ENCODE measurements around the gene PLCB4.

PLCB4 gene

GRCh38 chr20:9061434-9061833, 7.5 kb upstream of the PLCB4 start:
- DNase-seq (ENCODE audit: low read depth), result no peak

GRCh38 chr20:9062066-9062465, 6.8 kb upstream of the PLCB4 start:
- DNase-seq (ENCODE audit: low read depth), result no peak

GRCh38 chr20:9066191-9066590, 2.7 kb upstream of the PLCB4 start:
- DNase-seq (ENCODE audit: low read depth), result no peak

GRCh38 chr20:9068233-9068801, 570 bp upstream of the PLCB4 start:
- DNase-seq (ENCODE audit: low read depth), result no peak

- no peak for DNase-seq (ENCODE audit: low read depth)
Observed at GRCh38 chr20:9070304-9070703, 1.4 kb downstream of the PLCB4 start.

- no peak for DNase-seq (ENCODE audit: low read depth)
Observed at GRCh38 chr20:9071976-9072726, 3.3 kb downstream of the PLCB4 start.

GRCh38 chr20:9072861-9073500, 4.1 kb downstream of the PLCB4 start:
- DNase-seq (ENCODE audit: low read depth), result no peak

- DNase-seq (ENCODE audit: low read depth), result no peak
Observed at GRCh38 chr20:9075264-9076095, 6.6 kb downstream of the PLCB4 start.

GRCh38 chr20:9076440-9076839, 7.6 kb downstream of the PLCB4 start:
- DNase-seq (ENCODE audit: low read depth), result no peak

GRCh38 chr20:9078826-9079731, 10.2 kb downstream of the PLCB4 start:
- no peak for DNase-seq (ENCODE audit: low read depth)

- peak; percentile 52 for DNase-seq (ENCODE audit: low read depth)
Observed at GRCh38 chr20:9081423-9081966, 12.6 kb downstream of the PLCB4 start.

GRCh38 chr20:9082741-9083140, 13.9 kb downstream of the PLCB4 start:
- no peak for DNase-seq (ENCODE audit: low read depth)

GRCh38 chr20:9087531-9088217, 18.8 kb downstream of the PLCB4 start:
- no peak for DNase-seq (ENCODE audit: low read depth)

GRCh38 chr20:9088556-9088955, 19.7 kb downstream of the PLCB4 start:
- DNase-seq (ENCODE audit: low read depth), result no peak

- no peak for DNase-seq (ENCODE audit: low read depth)
Observed at GRCh38 chr20:9092113-9092512, 23.2 kb downstream of the PLCB4 start.

GRCh38 chr20:9092655-9093054, 23.8 kb downstream of the PLCB4 start:
- DNase-seq (ENCODE audit: low read depth), result no peak

GRCh38 chr20:9093218-9093957, 24.5 kb downstream of the PLCB4 start:
- no peak for DNase-seq (ENCODE audit: low read depth)

- no peak for DNase-seq (ENCODE audit: low read depth)
Observed at GRCh38 chr20:9099372-9099771, 30.5 kb downstream of the PLCB4 start.

GRCh38 chr20:9100691-9101090, 31.8 kb downstream of the PLCB4 start:
- no peak for DNase-seq (ENCODE audit: low read depth)

GRCh38 chr20:9102456-9102855, 33.6 kb downstream of the PLCB4 start:
- DNase-seq (ENCODE audit: low read depth), result no peak

Measured in GM04504 (cell line).